ENCODE results near the gene AMZ1.
"Not testable (repeated sequence)": the region's sequence is repeated elsewhere in the genome, so short reads cannot be mapped to it uniquely, and the experiment has no call there.

AMZ1 gene

GRCh38 chr7:2692543-2692942 lies 4.5 kb downstream of the AMZ1 start:
- DNase-seq = no peak

- DNase-seq = not testable (repeated sequence)
These were observed 5.6 kb downstream of the AMZ1 start for GRCh38 chr7:2693420-2694121.

- DNase-seq = not testable (repeated sequence)
These were observed 6.1 kb downstream of the AMZ1 start for GRCh38 chr7:2694122-2694436.

- DNase-seq = no peak
These were observed 10.7 kb downstream of the AMZ1 start for GRCh38 chr7:2698581-2699288.

GRCh38 chr7:2699289-2699620 lies 11.3 kb downstream of the AMZ1 start:
- DNase-seq = no peak

- no peak for DNase-seq
These were observed 12.3 kb downstream of the AMZ1 start for GRCh38 chr7:2700141-2700850.

- no peak for DNase-seq
These were observed 13.4 kb downstream of the AMZ1 start for GRCh38 chr7:2701424-2701823.

- no peak for DNase-seq
These were observed 14.0 kb downstream of the AMZ1 start for GRCh38 chr7:2701832-2702593.

- DNase-seq = no peak
These were observed 14.6 kb downstream of the AMZ1 start for GRCh38 chr7:2702594-2702957.

GRCh38 chr7:2705371-2706096 lies 17.5 kb downstream of the AMZ1 start:
- no peak for DNase-seq

- no peak for DNase-seq
These were observed 18.7 kb downstream of the AMZ1 start for GRCh38 chr7:2706685-2707126.

GRCh38 chr7:2707481-2707880 lies 19.5 kb downstream of the AMZ1 start:
- no peak for DNase-seq

GRCh38 chr7:2708041-2708440 lies 20.0 kb downstream of the AMZ1 start:
- DNase-seq = no peak

- no peak for DNase-seq
These were observed 20.7 kb downstream of the AMZ1 start for GRCh38 chr7:2708547-2709310.

GRCh38 chr7:2709553-2710285 lies 21.7 kb downstream of the AMZ1 start:
- DNase-seq = no peak

GRCh38 chr7:2710286-2710655 lies 22.3 kb downstream of the AMZ1 start:
- no peak for DNase-seq

GRCh38 chr7:2710901-2711551 lies 23.0 kb downstream of the AMZ1 start:
- no peak for DNase-seq

- DNase-seq = no peak
These were observed 24.1 kb downstream of the AMZ1 start for GRCh38 chr7:2711895-2712675.

- no peak for DNase-seq
These were observed 25.4 kb downstream of the AMZ1 start for GRCh38 chr7:2713370-2713769.

- DNase-seq = no peak
These were observed 26.0 kb downstream of the AMZ1 start for GRCh38 chr7:2713978-2714377.

Data from NCI-H446 treated with DMSO at 0.1 percent for 48 hours (cell line).